CD4-positive, alpha-beta T cell treated with Interleukin-4 for 1 hour (primary cell): Measurements from ENCODE around the gene RBP2.
"Not testable (repeated sequence)": the region's sequence is repeated elsewhere in the genome, so short reads cannot be mapped to it uniquely, and the experiment has no call there.

Source experiments
- DNase-seq, 2 donors: peaks; one replicate each; pipeline ENCODE4 v3.0.0-alpha.2; 2020 to 2022

The RBP2 gene

DNA sequence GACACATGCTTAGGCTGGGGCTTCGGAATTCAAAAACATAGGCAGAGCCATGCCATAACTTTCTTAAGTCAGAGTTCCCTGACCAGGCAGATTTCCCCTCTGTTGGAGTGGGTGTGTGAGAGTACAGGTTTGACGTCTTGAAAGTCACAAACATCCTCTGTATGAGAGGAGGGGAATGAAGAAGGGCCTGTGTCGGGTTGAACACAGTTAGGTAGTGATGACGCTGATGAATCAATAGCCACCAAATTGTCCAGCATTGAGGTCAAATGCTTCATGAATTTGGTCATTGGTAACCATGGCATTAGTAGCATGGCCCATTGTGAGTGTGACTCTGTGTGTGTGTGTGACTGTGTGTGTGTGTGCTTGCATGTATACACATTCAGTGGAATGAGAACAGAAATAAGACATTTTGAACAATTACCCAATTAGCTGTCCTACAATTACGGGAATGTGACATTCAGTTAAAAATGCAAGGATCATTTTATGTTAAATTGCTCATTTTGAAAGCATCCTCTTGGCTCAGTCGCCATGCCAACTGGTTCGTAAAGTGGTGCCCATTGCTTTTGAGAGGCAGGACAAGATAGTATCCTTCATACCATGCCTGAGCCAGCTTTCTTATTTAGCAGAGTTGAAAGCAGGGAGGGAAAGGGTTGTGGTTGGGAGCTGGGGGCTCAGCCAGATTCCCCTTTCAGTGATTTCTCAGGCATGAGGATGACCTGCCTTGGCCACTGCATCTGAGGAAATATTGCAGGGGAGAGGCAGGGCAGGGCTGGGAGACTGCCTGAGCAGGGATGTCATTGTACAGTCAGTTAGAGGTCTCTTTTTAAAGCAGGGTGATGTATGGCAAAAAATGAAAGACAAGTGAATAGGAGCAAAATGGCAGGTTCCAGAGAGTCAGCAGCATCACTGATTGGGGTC is 35.4 kb downstream of the RBP2 start:
- DNase-seq, result no peak

- no peak for DNase-seq
Observed at GRCh38 chr3:139439278-139439677, 37.0 kb downstream of the RBP2 start.

GRCh38 chr3:139434764-139435307 is 41.5 kb downstream of the RBP2 start:
- DNase-seq, result no peak

DNA sequence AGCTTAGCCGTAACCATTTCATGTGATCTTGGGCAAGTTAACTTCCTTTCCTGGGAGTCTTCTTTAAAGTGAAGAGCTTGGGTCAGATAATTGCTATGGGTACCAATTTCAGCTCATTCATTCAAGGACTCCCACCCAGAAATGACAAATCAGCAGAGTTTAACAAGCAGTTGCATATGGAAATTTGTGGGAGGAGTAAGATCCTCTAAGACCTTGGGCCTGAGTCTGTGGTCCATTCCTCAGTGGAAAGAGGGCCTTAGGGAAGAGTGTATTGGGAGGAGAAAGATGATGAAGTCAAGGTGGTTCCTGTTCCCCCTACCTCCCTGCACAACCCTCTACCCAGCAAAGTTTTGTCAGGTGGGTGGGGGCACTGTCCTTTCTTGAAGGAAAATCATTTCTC is 42.1 kb downstream of the RBP2 start:
- DNase-seq, result no peak

DNA sequence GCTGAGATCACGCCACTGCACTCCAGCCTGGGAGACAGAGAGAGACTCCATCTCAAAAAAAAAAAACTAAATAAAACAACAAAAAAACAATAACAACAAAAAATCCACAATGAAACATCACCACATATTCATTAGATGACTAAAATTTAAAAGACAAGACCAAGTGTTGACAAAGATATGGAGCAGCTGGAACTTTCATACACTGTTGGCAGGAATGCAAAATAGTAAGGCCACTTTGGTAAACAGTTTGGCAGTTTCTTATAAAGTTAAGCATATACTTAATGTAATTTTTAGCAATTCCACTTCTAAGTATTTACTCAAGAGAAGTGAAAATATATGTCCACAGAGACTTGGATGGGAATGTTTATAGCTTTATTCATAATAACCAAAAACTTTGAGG is 43.2 kb downstream of the RBP2 start:
- DNase-seq, result no peak

DNA sequence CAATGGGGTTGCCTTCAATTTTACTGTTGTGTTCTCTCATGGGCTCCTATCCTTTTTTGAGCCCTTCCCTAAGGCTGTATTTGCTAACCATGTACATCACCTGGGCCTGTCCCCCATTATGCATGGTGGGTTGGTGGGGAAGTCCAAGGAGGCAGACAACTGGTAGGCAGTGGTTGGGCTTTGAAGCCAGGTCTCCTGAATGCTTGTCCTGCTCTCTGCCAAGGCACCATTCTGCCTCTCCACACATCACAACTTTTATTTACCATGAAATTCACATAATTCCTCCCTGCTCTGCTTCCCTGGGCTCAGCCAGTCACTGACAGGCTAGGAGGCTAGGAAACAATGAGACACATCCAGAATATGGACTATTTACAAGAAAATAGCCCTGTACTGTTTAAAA is 45.8 kb downstream of the RBP2 start:
- no peak for DNase-seq

GRCh38 chr3:139427283-139428060 is 48.8 kb downstream of the RBP2 start:
- DNase-seq, result peak in 1 of 2 donors; percentile 55

GRCh38 chr3:139425745-139426400 is 50.4 kb downstream of the RBP2 start:
- no peak for DNase-seq

- no peak for DNase-seq
Observed at GRCh38 chr3:139423232-139423631, 53.1 kb downstream of the RBP2 start.

GRCh38 chr3:139421460-139421859 is 54.9 kb downstream of the RBP2 start:
- no peak for DNase-seq

GRCh38 chr3:139421040-139421439 is 55.3 kb downstream of the RBP2 start:
- DNase-seq, result no peak

DNA sequence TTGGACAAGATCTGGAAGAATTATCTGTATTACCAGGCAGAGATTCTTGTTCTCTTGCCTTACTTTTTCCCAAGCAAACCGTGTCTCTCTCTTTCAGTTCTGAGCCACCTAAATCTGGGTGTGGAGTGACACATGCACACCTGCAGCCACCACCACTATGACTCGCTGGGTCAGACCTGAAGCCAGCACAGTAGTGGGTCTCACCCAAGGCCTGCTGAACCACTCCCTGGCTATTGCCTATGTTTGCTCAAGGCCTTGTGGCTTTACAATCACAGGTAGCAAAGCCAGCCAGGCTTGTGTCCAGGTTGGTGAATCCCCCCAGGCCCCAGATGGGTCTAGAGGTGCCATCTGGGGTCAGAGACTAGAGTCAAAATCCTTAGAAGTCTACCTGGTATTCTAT is 58.2 kb downstream of the RBP2 start:
- DNase-seq, result no peak

GRCh38 chr3:139416275-139416674 is 60.0 kb downstream of the RBP2 start:
- no peak for DNase-seq

- DNase-seq, result no peak
Observed at GRCh38 chr3:139414608-139415224, 61.6 kb downstream of the RBP2 start.

GRCh38 chr3:139412891-139413290 is 63.4 kb downstream of the RBP2 start:
- not testable (repeated sequence) for DNase-seq
